GM19043 (cell line): ENCODE measurements around the gene MSH2.
"Not testable (repeated sequence)": the region's sequence is repeated elsewhere in the genome, so short reads cannot be mapped to it uniquely, and the experiment has no call there.

Experiments used
- ATAC-seq: cut with Tn5 transposase; IDR thresholded peaks from one replicate; pipeline ENCODE4 v1.9.1; 2021; ENCODE audit warnings: low read depth; ENCODE audit not compliant: unreplicated experiment

Gene MSH2

GRCh38 chr2:47406649-47407330 is 3.8 kb downstream of the MSH2 start:
- not testable (repeated sequence) for ATAC-seq

DNA sequence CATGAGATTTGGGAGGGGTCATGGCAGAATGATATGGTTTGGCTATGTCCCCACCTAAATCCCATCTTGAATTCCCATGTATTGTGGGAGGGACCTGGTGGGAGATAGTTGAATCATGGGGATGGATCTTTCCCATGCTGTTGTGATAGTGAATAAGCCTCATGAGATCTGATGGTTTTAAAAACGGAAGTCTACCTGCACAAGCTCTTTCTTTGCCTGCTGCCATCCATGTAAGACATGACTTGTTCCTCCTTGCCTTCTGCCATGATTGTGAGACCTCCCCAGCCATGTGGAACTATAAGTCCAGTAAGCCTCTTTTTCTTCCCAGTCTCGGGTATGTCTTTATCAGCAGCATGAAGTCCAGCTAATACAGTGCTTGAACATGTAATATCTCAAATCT is 5.0 kb downstream of the MSH2 start:
- ATAC-seq, result not testable (repeated sequence)

DNA sequence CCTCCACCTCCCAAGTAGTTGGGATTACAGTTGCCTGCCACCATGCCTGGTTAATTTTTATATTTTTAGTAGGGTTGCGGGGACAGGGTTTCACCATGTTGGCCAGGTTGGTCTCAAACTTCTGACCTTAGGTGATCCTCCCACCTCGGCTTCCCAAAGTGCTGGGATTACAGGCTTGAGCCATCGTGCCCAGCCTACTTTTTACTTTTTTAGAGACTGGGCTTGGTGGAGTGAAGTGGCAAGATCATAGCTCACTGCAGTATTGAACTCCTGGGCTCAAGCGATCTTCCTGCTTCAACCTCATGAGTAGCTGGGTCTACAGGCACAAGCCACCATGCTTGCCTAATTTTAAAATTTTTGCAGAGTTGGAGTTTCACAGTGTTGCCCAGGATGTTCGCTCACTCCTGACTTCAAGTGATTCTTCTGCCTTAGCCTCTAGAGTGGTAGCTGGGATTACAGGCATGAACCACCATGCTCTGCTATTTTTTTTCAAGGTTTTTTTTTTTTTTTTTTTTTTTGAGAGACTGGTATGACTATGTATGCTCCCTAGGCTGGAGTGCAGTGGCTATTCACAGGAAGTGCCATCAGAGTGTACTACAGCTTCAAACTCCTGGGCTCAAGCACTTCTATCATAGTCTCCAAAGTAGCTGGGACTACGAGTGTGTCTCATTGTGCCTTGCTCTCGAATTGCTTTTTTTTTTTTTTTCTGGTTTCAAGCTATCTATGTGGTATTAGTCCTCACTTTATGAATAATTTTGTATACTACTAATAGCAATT is 11.9 kb downstream of the MSH2 start:
- ATAC-seq, result no peak

GRCh38 chr2:47420214-47420613 is 17.3 kb downstream of the MSH2 start:
- no peak for ATAC-seq

GRCh38 chr2:47420683-47421082 is 17.7 kb downstream of the MSH2 start:
- ATAC-seq, result not testable (repeated sequence)

- no peak for ATAC-seq
Observed at GRCh38 chr2:47422016-47422415, 19.1 kb downstream of the MSH2 start.

DNA sequence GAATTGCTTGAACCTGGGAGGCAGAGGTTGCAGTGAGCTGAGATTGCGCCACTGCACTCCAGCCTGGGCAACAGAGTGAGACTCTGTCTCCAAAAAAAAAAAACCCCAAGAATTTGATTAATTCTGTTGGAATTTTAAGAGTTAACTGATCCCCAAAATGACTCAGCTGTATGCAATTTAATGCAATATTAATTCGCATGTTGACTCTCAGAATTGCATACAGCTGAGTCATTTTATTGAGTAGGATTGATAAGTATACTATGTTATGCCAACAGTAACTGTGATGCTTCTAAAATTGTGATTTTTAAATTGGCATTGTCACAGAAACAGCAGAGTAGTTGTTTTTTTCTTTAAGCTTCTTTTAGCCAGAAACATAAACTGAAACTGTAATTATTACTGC is 19.6 kb downstream of the MSH2 start:
- ATAC-seq, result no peak

GRCh38 chr2:47426786-47427185 is 23.8 kb downstream of the MSH2 start:
- ATAC-seq, result no peak

DNA sequence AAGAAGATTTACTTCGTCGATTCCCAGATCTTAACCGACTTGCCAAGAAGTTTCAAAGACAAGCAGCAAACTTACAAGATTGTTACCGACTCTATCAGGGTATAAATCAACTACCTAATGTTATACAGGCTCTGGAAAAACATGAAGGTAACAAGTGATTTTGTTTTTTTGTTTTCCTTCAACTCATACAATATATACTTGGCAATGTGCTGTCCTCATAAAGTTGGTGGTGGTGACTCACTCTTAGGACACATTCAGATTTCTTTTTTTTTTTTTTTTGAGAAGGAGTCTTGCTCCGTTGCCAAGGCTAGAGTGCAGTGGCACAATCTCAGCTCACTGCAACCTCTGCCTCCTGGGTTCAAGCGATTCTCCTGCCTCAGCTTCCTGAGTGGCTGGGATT is 26.8 kb downstream of the MSH2 start:
- no peak for ATAC-seq

DNA sequence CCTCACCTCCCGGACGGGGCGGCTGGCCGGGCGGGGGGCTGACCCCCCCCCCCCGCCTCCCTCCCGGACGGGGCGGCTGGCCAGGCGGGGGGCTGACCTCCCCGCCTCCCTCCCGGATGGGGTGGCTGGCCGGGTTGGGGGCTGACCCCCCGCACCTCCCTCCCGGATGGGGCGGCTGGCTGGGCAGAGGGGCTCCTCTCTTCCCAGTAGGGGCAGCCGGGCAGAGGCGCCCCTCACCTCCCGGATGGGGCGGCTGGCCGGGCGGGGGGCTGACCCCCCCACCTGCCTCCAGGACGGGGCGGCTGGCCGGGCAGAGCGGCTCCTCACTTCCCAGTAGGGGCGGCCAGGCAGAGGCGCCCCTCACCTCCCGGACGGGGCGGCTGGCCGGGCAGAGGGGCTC is 30.1 kb downstream of the MSH2 start:
- not testable (repeated sequence) for ATAC-seq

- not testable (repeated sequence) for ATAC-seq
Observed at GRCh38 chr2:47433445-47433844, 30.5 kb downstream of the MSH2 start.

DNA sequence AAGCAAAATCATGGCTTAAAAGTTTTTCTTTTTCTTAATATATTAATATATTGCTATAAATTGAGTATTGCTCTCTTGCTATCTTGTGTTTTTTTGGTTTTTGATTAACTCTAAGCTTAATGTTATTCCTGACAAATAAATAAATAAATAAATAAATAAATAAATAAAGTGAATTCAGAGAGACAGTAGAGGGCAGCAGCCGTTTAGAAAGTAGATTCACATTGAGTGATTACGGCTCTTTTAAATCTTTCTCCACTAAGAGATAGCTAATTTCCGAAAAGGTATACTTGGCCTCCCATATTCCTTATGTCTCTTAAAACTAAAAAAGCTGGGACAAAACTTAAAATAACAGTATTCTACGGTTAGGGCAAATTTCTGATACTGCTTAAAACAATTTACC is 34.3 kb downstream of the MSH2 start:
- ATAC-seq, result no peak

DNA sequence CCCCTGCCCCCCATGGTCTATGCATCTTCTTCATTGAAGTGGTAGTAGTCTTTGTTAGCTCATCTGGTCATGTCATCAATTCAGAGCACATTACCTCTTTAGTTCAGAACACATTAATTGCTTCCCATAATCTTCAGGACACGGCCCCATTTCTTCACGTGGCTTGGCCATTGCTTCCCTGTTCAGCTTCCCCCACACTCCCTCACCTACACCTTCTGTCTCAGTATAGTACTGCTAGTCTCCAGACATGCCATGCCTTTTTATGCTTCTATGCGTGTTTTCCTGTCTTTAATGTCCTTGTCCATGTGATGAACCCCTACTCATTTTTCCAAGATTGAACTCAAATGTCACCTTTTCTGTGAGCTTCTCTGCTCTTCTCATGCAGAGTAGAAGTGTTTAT is 35.1 kb downstream of the MSH2 start:
- ATAC-seq, result no peak

GRCh38 chr2:47438783-47439182 is 35.8 kb downstream of the MSH2 start:
- ATAC-seq, result no peak

DNA sequence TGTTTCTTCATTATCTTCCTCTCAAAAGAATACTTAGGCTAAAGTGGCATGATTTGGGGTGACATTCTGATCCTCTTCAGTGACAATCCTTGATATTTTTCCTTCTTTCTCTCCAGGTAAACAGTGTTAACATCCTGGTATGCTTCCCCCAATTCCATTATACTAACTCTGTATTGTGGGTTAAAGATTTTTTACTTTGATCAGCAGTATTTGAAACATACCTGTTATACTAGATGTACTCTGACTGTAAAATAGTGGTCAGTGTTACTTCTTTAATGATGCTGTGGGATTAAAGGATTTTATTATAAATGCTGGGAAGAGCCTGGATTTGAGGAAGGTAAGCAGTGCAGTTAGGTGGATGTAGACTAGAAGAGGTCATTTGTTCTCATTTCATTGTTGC is 48.8 kb downstream of the MSH2 start:
- no peak for ATAC-seq

DNA sequence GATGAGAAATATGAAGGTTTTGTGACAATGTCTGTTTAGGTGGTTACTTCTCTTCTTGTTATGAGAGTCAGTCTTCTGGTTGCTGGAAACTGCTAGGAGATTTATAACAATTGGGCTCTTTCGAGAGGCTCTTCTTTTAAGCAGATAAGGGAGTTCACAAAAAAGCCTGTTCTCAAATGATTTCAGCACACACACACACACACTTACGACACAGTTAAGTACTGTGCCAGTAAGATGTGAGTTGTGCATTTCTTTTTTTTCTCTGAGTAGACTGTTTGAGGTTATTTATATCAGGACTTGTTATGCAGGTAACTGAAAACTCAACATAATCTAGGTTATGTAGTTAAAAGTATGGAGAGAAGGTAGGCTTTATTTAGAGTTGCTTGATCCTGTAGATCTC is 49.8 kb downstream of the MSH2 start:
- ATAC-seq, result no peak

- ATAC-seq, result not testable (repeated sequence)
Observed at GRCh38 chr2:47454818-47455217, 51.9 kb downstream of the MSH2 start.

- no peak for ATAC-seq
Observed at GRCh38 chr2:47455411-47455810, 52.5 kb downstream of the MSH2 start.

DNA sequence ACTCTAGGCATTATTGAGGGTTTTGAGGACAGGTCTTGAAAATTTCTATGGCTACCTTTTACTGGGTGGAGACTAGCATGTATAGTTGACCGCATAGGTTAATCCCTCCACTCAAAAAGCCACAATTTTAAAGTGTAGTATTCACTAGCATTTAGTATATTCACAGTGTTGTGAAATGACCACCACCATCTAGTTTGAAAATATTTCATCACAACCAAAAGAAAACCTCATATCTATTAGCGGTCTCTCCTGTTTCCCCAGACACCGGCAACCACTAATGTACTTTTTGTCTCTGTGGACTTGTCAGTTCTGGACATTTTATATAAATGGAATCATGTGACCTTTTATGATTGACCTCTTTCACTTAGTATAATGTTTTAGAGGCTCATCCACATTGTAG is 53.9 kb downstream of the MSH2 start:
- no peak for ATAC-seq

- ATAC-seq, result no peak
Observed at GRCh38 chr2:47457268-47457667, 54.3 kb downstream of the MSH2 start.

- ATAC-seq, result no peak
Observed at GRCh38 chr2:47459021-47459420, 56.1 kb downstream of the MSH2 start.

DNA sequence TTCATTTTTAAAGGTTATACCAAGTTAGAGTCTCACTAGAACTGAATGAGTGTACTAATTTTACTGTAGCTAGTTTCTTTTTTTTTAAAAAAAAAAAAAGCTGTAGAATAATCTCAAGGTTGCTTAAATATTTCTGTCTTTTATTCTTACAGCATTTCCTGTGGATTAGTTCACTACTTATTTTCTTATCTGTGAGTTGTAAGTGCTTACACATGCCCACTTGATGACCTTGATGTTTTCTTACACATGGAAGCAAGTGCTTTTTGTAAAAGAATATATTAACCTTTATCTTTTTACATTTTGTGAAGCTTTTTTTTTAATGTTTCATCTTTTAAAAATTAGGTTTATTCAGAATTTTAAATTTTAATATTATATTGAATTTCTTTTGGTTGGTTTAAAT is 57.8 kb downstream of the MSH2 start:
- ATAC-seq, result no peak
